ENCODE results near the gene RELCH.

DNA sequence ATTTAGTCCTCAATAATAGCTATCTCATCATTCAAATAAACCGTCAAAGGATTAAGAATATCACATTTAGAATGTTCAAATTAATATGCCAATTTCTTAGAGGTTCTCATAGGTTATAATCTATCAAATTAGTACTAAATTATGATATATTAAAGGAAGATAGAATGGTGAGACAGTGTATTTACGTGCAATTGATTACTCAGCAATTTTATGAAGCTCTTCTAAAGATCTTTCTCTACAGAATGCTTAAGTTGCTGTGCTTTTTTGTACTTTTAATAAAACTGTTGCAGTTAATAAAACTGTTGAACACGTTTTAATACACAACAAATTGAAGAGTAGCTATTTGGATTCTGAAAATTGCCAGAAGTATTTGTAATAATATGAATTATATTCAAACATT lies 39.0 kb downstream of the RELCH start:
- TF ChIP-seq, protein P1, sequence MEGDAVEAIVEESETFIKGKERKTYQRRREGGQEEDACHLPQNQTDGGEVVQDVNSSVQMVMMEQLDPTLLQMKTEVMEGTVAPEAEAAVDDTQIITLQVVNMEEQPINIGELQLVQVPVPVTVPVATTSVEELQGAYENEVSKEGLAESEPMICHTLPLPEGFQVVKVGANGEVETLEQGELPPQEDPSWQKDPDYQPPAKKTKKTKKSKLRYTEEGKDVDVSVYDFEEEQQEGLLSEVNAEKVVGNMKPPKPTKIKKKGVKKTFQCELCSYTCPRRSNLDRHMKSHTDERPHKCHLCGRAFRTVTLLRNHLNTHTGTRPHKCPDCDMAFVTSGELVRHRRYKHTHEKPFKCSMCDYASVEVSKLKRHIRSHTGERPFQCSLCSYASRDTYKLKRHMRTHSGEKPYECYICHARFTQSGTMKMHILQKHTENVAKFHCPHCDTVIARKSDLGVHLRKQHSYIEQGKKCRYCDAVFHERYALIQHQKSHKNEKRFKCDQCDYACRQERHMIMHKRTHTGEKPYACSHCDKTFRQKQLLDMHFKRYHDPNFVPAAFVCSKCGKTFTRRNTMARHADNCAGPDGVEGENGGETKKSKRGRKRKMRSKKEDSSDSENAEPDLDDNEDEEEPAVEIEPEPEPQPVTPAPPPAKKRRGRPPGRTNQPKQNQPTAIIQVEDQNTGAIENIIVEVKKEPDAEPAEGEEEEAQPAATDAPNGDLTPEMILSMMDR (conservative IDR thresholded peaks at IDR 0.05) = no peak
- TF ChIP-seq ZFX (IDR thresholded peaks at IDR 0.05) = no peak

All from C4-2B (cell line).